ENCODE data around the gene FSD2. TPM values are rescaled to one million over a fixed set of nuclear protein-coding genes. Genes with fewer than 3 reads are reported as not detected.

Gene FSD2
- total and polyA plus RNA-seq, 2 experiments from 2014 or later: 0.18 TPM; not detected in 1

- TF ChIP-seq ZNF462 (CRISPR knock-in tag; IDR thresholded peaks at IDR 0.05): no peak
- no peak for TF ChIP-seq EZH2 (IDR thresholded peaks at IDR 0.05; ENCODE audit: low read depth, unreplicated experiment)
- no peak for TF ChIP-seq ZNF114 (CRISPR knock-in tag; IDR thresholded peaks at IDR 0.05)
- no peak for TF ChIP-seq EZH2phosphoT487 (IDR thresholded peaks at IDR 0.05; ENCODE audit: unreplicated experiment)
These were observed 12.1 kb downstream of the FSD2 start (continued) for GRCh38 chr15:82793737-82794136.

- Mint-ChIP-seq H3K36me3 (ENCODE audit: low read depth) (no peaks in the 10 kb centered on the region), H3K27ac (no peak overlapping the region), H3K4me1 (no peaks in the 10 kb centered on the region), H3K9me3 (no peaks in the 10 kb centered on the region; the same call in 2 of the 3 replicates), H3K27me3 (ENCODE audit: insufficient read depth, low read depth, poor library complexity) (no peaks in the 10 kb centered on the region), H3K4me3 (no peak overlapping the region)
- no peaks in the 10 kb centered on the region for H3K9me2 ChIP-seq (ENCODE audit: insufficient read depth)
- H3K4me1 ChIP-seq (ENCODE audit: insufficient read depth): no peaks in the 10 kb centered on the region
- DNase-seq (ENCODE audit: low spot score) (no peak), ATAC-seq (no peak)
- H3K27me3 ChIP-seq (ENCODE audit: insufficient read depth): no peaks in the 10 kb centered on the region
- H3K36me3 ChIP-seq (ENCODE audit: insufficient read depth): no peaks in the 10 kb centered on the region
- H4K20me1 ChIP-seq (replicated peaks; ENCODE audit: insufficient read depth): no peaks in the 10 kb centered on the region
- H3K79me2 ChIP-seq (replicated peaks; ENCODE audit: insufficient read depth): no peaks in the 10 kb centered on the region
- H3F3A ChIP-seq (replicated peaks; ENCODE audit: low read depth): no peaks in the 10 kb centered on the region
- no peak overlapping the region for H3K4me2 ChIP-seq
- H3K4me3 ChIP-seq: no peak overlapping the region
- H3K27ac ChIP-seq (ENCODE audit: low read depth): no peak overlapping the region
- TF ChIP-seq CREB1 (CRISPR knock-in tag; IDR thresholded peaks at IDR 0.05; ENCODE audit: low read depth): no peak
- TF ChIP-seq POLR2AphosphoS5 (IDR thresholded peaks at IDR 0.05; ENCODE audit: low read depth): no peak
- no peak for TF ChIP-seq ZNF462 (CRISPR knock-in tag; IDR thresholded peaks at IDR 0.05)
- TF ChIP-seq EZH2phosphoT487 (IDR thresholded peaks at IDR 0.05; ENCODE audit: unreplicated experiment): no peak
- TF ChIP-seq NANOG (IDR thresholded peaks at IDR 0.05; ENCODE audit: borderline replicate concordance): no peak
- H2AFZ ChIP-seq: no peak overlapping the region
These were observed 13.8 kb downstream of the FSD2 start for GRCh38 chr15:82792068-82792467.

Data from GM23338 (cell line).